Measurements from ENCODE around the gene KRT83. TPM values are rescaled to one million over a fixed set of nuclear protein-coding genes. Genes with fewer than 3 reads are reported as not detected.

Gene KRT83
- total RNA-seq, 1 experiment from 2014 or later, result not detected

GRCh38 chr12:52310622-52311284 is 10.4 kb downstream of the KRT83 start:
- Histone ChIP-seq H2BK20ac (ENCODE audit: low read depth, low read length, poor library complexity, severe bottlenecking) (no peak overlapping the region), H2BK120ac (ENCODE audit: low read depth, low read length, poor library complexity, severe bottlenecking) (no peak overlapping the region), H3T11ph (ENCODE audit: low read length) (no peak overlapping the region), H3K4me2 (ENCODE audit: insufficient read depth, insufficient read length, low read length) (no peak overlapping the region), H3K9ac (ENCODE audit: extremely low read depth, insufficient read length, low read length) (no peak overlapping the region), H2BK12ac (ENCODE audit: insufficient read length, low read depth, low read length) (no peak overlapping the region), H3K14ac (ENCODE audit: insufficient read depth, low read length) (no peak overlapping the region), H3K4ac (ENCODE audit: low read depth, low read length) (no peak overlapping the region), H3K9me3 (ENCODE audit: control insufficient read depth, low read depth, low read length) (no peaks in the 10 kb centered on the region), H3K56ac (ENCODE audit: insufficient read length, low read depth, low read length) (no peak overlapping the region), H3K79me1 (ENCODE audit: insufficient read depth, low read depth, low read length, poor library complexity, severe bottlenecking) (no peaks in the 10 kb centered on the region), H3K4me1 (ENCODE audit: insufficient read depth, low read length) (no peaks in the 10 kb centered on the region), H3K23me2 (ENCODE audit: insufficient read length, low read depth, low read length, poor library complexity, severe bottlenecking) (peaks cover 9% of the 10 kb centered on the region), H2AFZ (ENCODE audit: low read length) (no peak overlapping the region), H3K18ac (ENCODE audit: insufficient read length, low read depth, low read length) (no peak overlapping the region), H4K91ac (ENCODE audit: insufficient read length, low read depth, low read length) (no peak overlapping the region), H2AK5ac (ENCODE audit: insufficient read length, low read length) (no peak overlapping the region), H3K27me3 (ENCODE audit: insufficient read depth, low read length) (peaks cover 13% of the 10 kb centered on the region; the same call in 1 of the 2 replicates), H3K79me2 (ENCODE audit: insufficient read depth, low read length) (no peaks in the 10 kb centered on the region), H2BK15ac (ENCODE audit: low read depth, low read length) (no peak overlapping the region), H4K8ac (replicated peaks; ENCODE audit: insufficient read length, low read depth, low read length) (no peak overlapping the region), H4K5ac (ENCODE audit: insufficient read length, low read depth, low read length) (no peak overlapping the region), H2BK5ac (ENCODE audit: insufficient read length, low read length) (no peak overlapping the region), H3K23ac (ENCODE audit: insufficient read length, low read depth, low read length) (no peak overlapping the region), H3K27ac (ENCODE audit: insufficient read length, low read depth, low read length) (no peak overlapping the region), H4K20me1 (ENCODE audit: control insufficient read depth, insufficient read depth, insufficient read length) (no peaks in the 10 kb centered on the region)
- Mint-ChIP-seq H3K36me3 (ENCODE audit: insufficient read depth in 1 of 3, low read depth in 3 of 3) (no peaks in the 10 kb centered on the region), H3K9me3 (no peaks in the 10 kb centered on the region), H3K27me3 (ENCODE audit: low read depth) (peaks cover 79% of the 10 kb centered on the region), H3K27ac (no peak overlapping the region), H3K4me1 (peaks cover 5 to 6% of the 10 kb centered on the region in 2 experiments), H3K4me3 (no peak overlapping the region)
- WGBS (ENCODE audit: extremely low coverage, insufficient read length, low lambda C conversion rate), result no CpG with 5 or more reads among the region's 5 CpGs
- TF ChIP-seq CTCF (conservative IDR thresholded peaks at IDR 0.05), result no peak
- no peak for DNase-seq
